Measurements from ENCODE around the gene BMERB1.
A peak's percentile ranks its signal among the peaks of the same experiment; 100 is the strongest.

The BMERB1 gene

DNA sequence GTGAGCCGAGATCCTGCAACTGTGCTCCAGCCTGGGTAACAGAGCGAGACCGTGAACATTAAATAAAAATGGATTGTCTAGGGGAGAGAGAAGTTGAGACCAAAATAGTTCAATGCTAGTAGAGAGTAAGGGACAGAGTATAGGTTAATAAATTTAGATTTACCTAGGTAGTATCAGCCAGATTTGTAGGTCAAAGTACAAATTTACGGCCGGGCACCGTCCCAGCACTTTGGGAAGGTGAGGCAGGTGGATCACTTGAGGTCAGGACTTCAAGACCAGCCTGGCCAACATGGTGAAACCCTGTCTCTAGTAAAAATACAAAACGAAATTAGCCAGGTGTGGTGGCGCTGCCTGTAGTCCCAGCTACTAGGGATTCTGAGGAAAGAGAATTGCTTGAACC lies 12.2 kb upstream of the BMERB1 start:
- no peak for DNase-seq (ENCODE audit: low spot score)
- H2BK5ac ChIP-seq (ENCODE audit: low read length), result no peak overlapping the region
- H3K4me3 ChIP-seq (ENCODE audit: low read length in 2 of 2), result no peak overlapping the region
- H3K23ac ChIP-seq (ENCODE audit: low read depth, low read length, poor library complexity), result no peak overlapping the region
- H3K36me3 ChIP-seq (replicated peaks in 1 of 2; ENCODE audit: control insufficient read depth in 2 of 2, insufficient read depth in 2 of 2, low read length in 2 of 2), result no peaks in the 10 kb centered on the region
- no peak overlapping the region for H3K4me2 ChIP-seq (ENCODE audit: insufficient read depth, low read length, poor library complexity, severe bottlenecking)
- no peak overlapping the region for H2AK5ac ChIP-seq (ENCODE audit: low read depth, low read length)
- H3K27me3 ChIP-seq (ENCODE audit: control insufficient read depth in 3 of 3, insufficient read depth in 3 of 3, low read depth in 1 of 3, low read length in 3 of 3), result no peaks in the 10 kb centered on the region
- WGBS, 2 donors (ENCODE audit: extremely low coverage in 2 of 2, insufficient read length in 2 of 2, insufficient replicate concordance in 1 of 2), result no CpG with 5 or more reads among the region's 8 CpGs
- no peak overlapping the region for H3K9ac ChIP-seq (ENCODE audit: low read depth, low read length, poor library complexity)
- no peak overlapping the region for H2AFZ ChIP-seq (ENCODE audit: low read length)
- H3K4me1 ChIP-seq (ENCODE audit: control insufficient read depth in 2 of 2, insufficient read depth in 1 of 2, low read depth in 1 of 2, low read length in 2 of 2), result no peaks in the 10 kb centered on the region
- H2BK15ac ChIP-seq (ENCODE audit: low read length), result no peak overlapping the region
- H4K8ac ChIP-seq (ENCODE audit: low read depth, low read length), result no peak overlapping the region
- H2BK120ac ChIP-seq (ENCODE audit: low read depth, low read length), result no peak overlapping the region
- no peaks in the 10 kb centered on the region for H3K79me1 ChIP-seq (ENCODE audit: low read depth, low read length)
- H3K4ac ChIP-seq (ENCODE audit: low read length), result no peak overlapping the region
- no peak overlapping the region for H3K18ac ChIP-seq (ENCODE audit: low read length)
- H3K14ac ChIP-seq (ENCODE audit: low read length), result no peak overlapping the region
- no peak overlapping the region for H3K27ac ChIP-seq (replicated peaks; ENCODE audit: low read length)
- H3K9me3 ChIP-seq (replicated peaks in 1 of 2; ENCODE audit: control insufficient read depth in 2 of 2, insufficient read depth in 1 of 2, low read depth in 1 of 2, low read length in 2 of 2), result no peaks in the 10 kb centered on the region
- no peak overlapping the region for H2BK12ac ChIP-seq (ENCODE audit: low read length)
- H4K91ac ChIP-seq (ENCODE audit: low read depth, low read length, poor library complexity), result no peak overlapping the region

GRCh38 chr16:15425861-15426260 lies 8.5 kb upstream of the BMERB1 start:
- WGBS, 2 donors (ENCODE audit: extremely low coverage in 2 of 2, insufficient read length in 2 of 2, insufficient replicate concordance in 1 of 2), result no CpG with 5 or more reads among the region's 6 CpGs
- Histone ChIP-seq H3K23ac (ENCODE audit: low read depth, low read length, poor library complexity) (no peak overlapping the region), H2AK5ac (ENCODE audit: low read depth, low read length) (no peak overlapping the region), H2BK12ac (ENCODE audit: low read length) (no peak overlapping the region), H3K27ac (replicated peaks; ENCODE audit: low read length) (no peak overlapping the region), H2AFZ (ENCODE audit: low read length) (no peak overlapping the region), H4K8ac (ENCODE audit: low read depth, low read length) (no peak overlapping the region), H3K9ac (ENCODE audit: low read depth, low read length, poor library complexity) (no peak overlapping the region), H3K9me3 (replicated peaks in 1 of 2; ENCODE audit: control insufficient read depth in 2 of 2, insufficient read depth in 1 of 2, low read depth in 1 of 2, low read length in 2 of 2) (no peaks in the 10 kb centered on the region), H3K27me3 (ENCODE audit: control insufficient read depth in 3 of 3, insufficient read depth in 3 of 3, low read depth in 1 of 3, low read length in 3 of 3) (no peaks in the 10 kb centered on the region), H3K18ac (ENCODE audit: low read length) (no peak overlapping the region), H3K4me1 (ENCODE audit: control insufficient read depth in 2 of 2, insufficient read depth in 1 of 2, low read depth in 1 of 2, low read length in 2 of 2) (no peaks in the 10 kb centered on the region), H2BK5ac (ENCODE audit: low read length) (no peak overlapping the region), H3K14ac (ENCODE audit: low read length) (no peak overlapping the region), H3K79me1 (ENCODE audit: low read depth, low read length) (no peaks in the 10 kb centered on the region), H4K91ac (ENCODE audit: low read depth, low read length, poor library complexity) (no peak overlapping the region), H2BK15ac (ENCODE audit: low read length) (no peak overlapping the region), H3K36me3 (replicated peaks in 1 of 2; ENCODE audit: control insufficient read depth in 2 of 2, insufficient read depth in 2 of 2, low read length in 2 of 2) (no peaks in the 10 kb centered on the region), H3K4ac (ENCODE audit: low read length) (no peak overlapping the region), H3K4me3 (ENCODE audit: low read length in 2 of 2) (no peak overlapping the region), H3K4me2 (ENCODE audit: insufficient read depth, low read length, poor library complexity, severe bottlenecking) (no peak overlapping the region), H2BK120ac (ENCODE audit: low read depth, low read length) (no peak overlapping the region)
- DNase-seq (ENCODE audit: low spot score), result no peak

- H2BK12ac ChIP-seq (ENCODE audit: low read length), result no peak overlapping the region
- no peak overlapping the region for H3K4me3 ChIP-seq (ENCODE audit: low read length in 2 of 2)
- no peak overlapping the region for H2BK120ac ChIP-seq (ENCODE audit: low read depth, low read length)
- H2BK15ac ChIP-seq (ENCODE audit: low read length), result no peak overlapping the region
- DNase-seq (ENCODE audit: low spot score), result no peak
- H3K79me1 ChIP-seq (ENCODE audit: low read depth, low read length), result no peaks in the 10 kb centered on the region
- no peak overlapping the region for H3K23ac ChIP-seq (ENCODE audit: low read depth, low read length, poor library complexity)
- H3K27me3 ChIP-seq (ENCODE audit: control insufficient read depth in 3 of 3, insufficient read depth in 3 of 3, low read depth in 1 of 3, low read length in 3 of 3), result no peaks in the 10 kb centered on the region
- no peaks in the 10 kb centered on the region for H3K4me1 ChIP-seq (ENCODE audit: control insufficient read depth in 2 of 2, insufficient read depth in 1 of 2, low read depth in 1 of 2, low read length in 2 of 2)
- no peak overlapping the region for H3K4me2 ChIP-seq (ENCODE audit: insufficient read depth, low read length, poor library complexity, severe bottlenecking)
- no peak overlapping the region for H3K4ac ChIP-seq (ENCODE audit: low read length)
- no peak overlapping the region for H4K8ac ChIP-seq (ENCODE audit: low read depth, low read length)
- no peak overlapping the region for H3K14ac ChIP-seq (ENCODE audit: low read length)
- no peak overlapping the region for H2AFZ ChIP-seq (ENCODE audit: low read length)
- no peak overlapping the region for H3K9ac ChIP-seq (ENCODE audit: low read depth, low read length, poor library complexity)
- H2BK5ac ChIP-seq (ENCODE audit: low read length), result no peak overlapping the region
- H2AK5ac ChIP-seq (ENCODE audit: low read depth, low read length), result no peak overlapping the region
- H3K27ac ChIP-seq (replicated peaks; ENCODE audit: low read length), result no peak overlapping the region
- no peaks in the 10 kb centered on the region for H3K36me3 ChIP-seq (replicated peaks in 1 of 2; ENCODE audit: control insufficient read depth in 2 of 2, insufficient read depth in 2 of 2, low read length in 2 of 2)
- no peak overlapping the region for H4K91ac ChIP-seq (ENCODE audit: low read depth, low read length, poor library complexity)
- H3K9me3 ChIP-seq (replicated peaks in 1 of 2; ENCODE audit: control insufficient read depth in 2 of 2, insufficient read depth in 1 of 2, low read depth in 1 of 2, low read length in 2 of 2), result no peaks in the 10 kb centered on the region
- no peak overlapping the region for H3K18ac ChIP-seq (ENCODE audit: low read length)
- no CpG with 5 or more reads among the region's 6 CpGs for WGBS, 2 donors (ENCODE audit: extremely low coverage in 2 of 2, insufficient read length in 2 of 2, insufficient replicate concordance in 1 of 2)
Observed at GRCh38 chr16:15426796-15427195, 7.6 kb upstream of the BMERB1 start.

- no peak overlapping the region for H3K27ac ChIP-seq (replicated peaks; ENCODE audit: low read length)
- no peak overlapping the region for H2BK5ac ChIP-seq (ENCODE audit: low read length)
- no peak overlapping the region for H2BK120ac ChIP-seq (ENCODE audit: low read depth, low read length)
- H3K4me3 ChIP-seq (ENCODE audit: low read length in 2 of 2), result no peak overlapping the region
- no peak overlapping the region for H4K8ac ChIP-seq (ENCODE audit: low read depth, low read length)
- no peak overlapping the region for H2AK5ac ChIP-seq (ENCODE audit: low read depth, low read length)
- no peak overlapping the region for H2BK15ac ChIP-seq (ENCODE audit: low read length)
- H3K18ac ChIP-seq (ENCODE audit: low read length), result no peak overlapping the region
- no peaks in the 10 kb centered on the region for H3K36me3 ChIP-seq (replicated peaks in 1 of 2; ENCODE audit: control insufficient read depth in 2 of 2, insufficient read depth in 2 of 2, low read length in 2 of 2)
- H4K91ac ChIP-seq (ENCODE audit: low read depth, low read length, poor library complexity), result no peak overlapping the region
- no peak overlapping the region for H3K4me2 ChIP-seq (ENCODE audit: insufficient read depth, low read length, poor library complexity, severe bottlenecking)
- H3K9me3 ChIP-seq (replicated peaks in 1 of 2; ENCODE audit: control insufficient read depth in 2 of 2, insufficient read depth in 1 of 2, low read depth in 1 of 2, low read length in 2 of 2), result no peaks in the 10 kb centered on the region
- peak overlapping the region; percentile 79 for H2AFZ ChIP-seq (ENCODE audit: low read length)
- H3K23ac ChIP-seq (ENCODE audit: low read depth, low read length, poor library complexity), result no peak overlapping the region
- no peaks in the 10 kb centered on the region for H3K4me1 ChIP-seq (ENCODE audit: control insufficient read depth in 2 of 2, insufficient read depth in 1 of 2, low read depth in 1 of 2, low read length in 2 of 2)
- no peaks in the 10 kb centered on the region for H3K79me1 ChIP-seq (ENCODE audit: low read depth, low read length)
- no CpG with 5 or more reads among the region's 8 CpGs for WGBS, 2 donors (ENCODE audit: extremely low coverage in 2 of 2, insufficient read length in 2 of 2, insufficient replicate concordance in 1 of 2)
- no peak overlapping the region for H3K4ac ChIP-seq (ENCODE audit: low read length)
- no peak overlapping the region for H3K14ac ChIP-seq (ENCODE audit: low read length)
- H2BK12ac ChIP-seq (ENCODE audit: low read length), result no peak overlapping the region
- no peak overlapping the region for H3K9ac ChIP-seq (ENCODE audit: low read depth, low read length, poor library complexity)
- H3K27me3 ChIP-seq (ENCODE audit: control insufficient read depth in 3 of 3, insufficient read depth in 3 of 3, low read depth in 1 of 3, low read length in 3 of 3), result no peaks in the 10 kb centered on the region
- DNase-seq (ENCODE audit: low spot score), result no peak
Observed at GRCh38 chr16:15427648-15428239, 6.6 kb upstream of the BMERB1 start.

Data from neuronal stem cell (in vitro differentiated cells).